NB4 (cell line): ENCODE data around the gene PAX5.

ENCODE experiments used
- CTCF ChIP-seq: IDR thresholded peaks from one replicate; pipeline ENCODE4 v1.5.1; 2012; ENCODE audit warnings: low read depth, low read length
- MAX ChIP-seq: IDR thresholded peaks from 2 replicates; pipeline ENCODE4 v1.6.1; 2011; ENCODE audit warnings: low read depth, low read length
- MYC ChIP-seq: IDR thresholded peaks from 2 replicates; pipeline ENCODE4 v1.6.1; 2011; ENCODE audit warnings: low read depth, low read length
- POLR2A ChIP-seq: IDR thresholded peaks from 2 replicates; pipeline ENCODE4 v1.6.1; 2011; ENCODE audit warnings: mild to moderate bottlenecking; ENCODE audit not compliant: insufficient read length; ENCODE audit errors: extremely low read depth

GRCh38 chr9:36901528-36901927, 132.5 kb downstream of the PAX5 start:
- TF ChIP-seq CTCF (no peak), POLR2A (no peak), MAX (no peak), MYC (no peak)
